Left lung (tissue), 10 donors: Measurements from ENCODE around the gene RAP2A. TPM values are rescaled to one million over a fixed set of nuclear protein-coding genes. Genes with fewer than 3 reads are reported as not detected.

Experiments
- ATAC-seq: fragments of 200-7000 bp; cut with Tn5 transposase; one replicate; pipeline ENCODE4 v1.9.1; 2020; ENCODE audit warnings: moderate library complexity
- DNase-seq, 4 donors: peaks; one replicate each; pipeline ENCODE4 v3.0.0-alpha.2; 2013 to 2020
- H3K27ac ChIP-seq, 2 donors: fragments of 200-600 bp; sonication (generic) in 1 of 2; one replicate each; pipeline versions ENCODE4 v1.5.0 to v1.8.0; 2020 to 2021
- H3K27me3 ChIP-seq, 2 donors: fragments of 200-600 bp; sonication (generic) in 1 of 2; one replicate each; pipeline versions ENCODE4 v1.5.0 to v1.8.0; 2020 to 2021
- H3K36me3 ChIP-seq, 2 donors: fragments of 200-600 bp; sonication (generic) in 1 of 2; one replicate each; pipeline versions ENCODE4 v1.5.0 to v1.8.0; 2020 to 2021
- H3K4me1 ChIP-seq, 2 donors: fragments of 200-600 bp; one replicate each; pipeline ENCODE4 v1.8.0; 2021
- H3K4me3 ChIP-seq, 2 donors: fragments of 200-600 bp; sonication (generic) in 1 of 2; one replicate each; pipeline versions ENCODE4 v1.5.0 to v1.8.0; 2020 to 2021; ENCODE audit warnings: mild to moderate bottlenecking in 1 of 2
- H3K9me3 ChIP-seq, 2 donors: fragments of 200-600 bp; sonication (generic) in 1 of 2; one replicate each; pipeline versions ENCODE4 v1.5.0 to v1.8.0; 2020 to 2021
- intact Hi-C, 2 donors: fragments of 100-400 bp; cut with DNase I; formaldehyde crosslinking; loops; one replicate each; pipeline versions ENCODE4 v1.11.2 to v1.14.2; 2022
- polyA plus RNA-seq, 6 donors: library from polyadenylated mRNA; unstranded; fragments of 120-200 nt; gene quantifications; one replicate each; pipeline ENCODE4 v1.2.1, GENCODE V29; 2013; ENCODE audit not compliant: insufficient read length in 6 of 6
- total RNA-seq, 2 donors: library from RNA; stranded (reverse); fragmentation: NEBNext Ultra II Directional; extraction: Animal tissue kit (Norgen Biotek cat#: 25700); gene quantifications; one replicate each; pipeline ENCODE4 v1.2.1, GENCODE V29; 2021
- TF ChIP-seq, protein P1 (sequence below), 2 donors: fragments of 200-600 bp; sonication (generic) in 1 of 2; IDR thresholded peaks; one replicate each; pipeline versions ENCODE4 v1.5.0 to v1.8.0; 2021; ENCODE audit warnings: antibody characterized with exemption in 2 of 2
- donor health status: DM: no; HTN: yes; CAD: no.
- donor health status: DM: no; HTN: no; CAD: no.

RAP2A gene
- total and polyA plus RNA-seq, 8 donors: 44.7 to 53.5 (median 49.1) TPM

DNA sequence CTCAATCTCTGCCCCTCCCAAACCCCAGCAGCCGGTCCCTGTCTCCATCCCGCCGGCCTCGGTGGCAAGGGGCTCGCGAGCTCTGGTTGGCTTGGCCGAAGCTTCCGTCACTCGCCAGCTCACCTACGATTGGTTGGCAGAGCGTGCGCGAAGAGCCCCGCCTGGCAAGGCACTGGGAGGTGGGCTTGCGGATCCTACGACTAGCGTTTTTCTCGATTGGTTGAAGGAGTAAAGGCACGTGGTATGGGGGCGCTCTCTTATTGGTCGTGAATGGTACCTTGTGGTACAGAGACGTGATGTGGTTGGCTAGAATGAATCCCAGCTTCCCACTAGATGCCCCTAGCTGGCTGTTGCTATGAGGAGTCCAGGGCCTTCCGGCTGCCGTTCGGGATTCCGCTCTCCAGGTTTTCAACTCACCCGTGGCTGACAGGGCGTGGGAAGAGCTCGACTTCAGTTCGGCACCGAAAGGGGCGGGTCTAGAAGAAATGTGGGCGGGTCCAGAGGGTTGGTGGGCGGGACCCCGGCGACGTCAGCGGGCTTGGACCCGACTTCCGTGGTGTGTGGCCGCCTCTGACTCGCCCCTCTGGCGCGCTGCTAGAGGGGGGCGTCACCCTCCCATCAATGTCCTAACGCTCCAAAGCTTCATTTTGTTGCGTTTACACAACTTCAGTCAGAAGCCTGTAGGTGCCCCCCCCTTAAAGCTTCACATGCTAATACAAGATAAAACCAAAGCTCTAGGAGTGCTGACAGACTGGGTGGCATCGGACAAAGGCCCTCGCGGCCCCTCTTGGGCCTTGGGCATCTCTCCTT lies 847 bp upstream of the RAP2A start:
- Histone ChIP-seq H3K4me1 (peaks cover 13 to 38% of the 10 kb centered on the region in 2 donors), H3K9me3 (no peaks in the 10 kb centered on the region), H3K36me3 (no peaks in the 10 kb centered on the region), H3K4me3 (peak overlapping the region; percentile 58 to 82), H3K27ac (peak overlapping the region; percentile 99), H3K27me3 (no peaks in the 10 kb centered on the region)
- TF ChIP-seq, protein P1, sequence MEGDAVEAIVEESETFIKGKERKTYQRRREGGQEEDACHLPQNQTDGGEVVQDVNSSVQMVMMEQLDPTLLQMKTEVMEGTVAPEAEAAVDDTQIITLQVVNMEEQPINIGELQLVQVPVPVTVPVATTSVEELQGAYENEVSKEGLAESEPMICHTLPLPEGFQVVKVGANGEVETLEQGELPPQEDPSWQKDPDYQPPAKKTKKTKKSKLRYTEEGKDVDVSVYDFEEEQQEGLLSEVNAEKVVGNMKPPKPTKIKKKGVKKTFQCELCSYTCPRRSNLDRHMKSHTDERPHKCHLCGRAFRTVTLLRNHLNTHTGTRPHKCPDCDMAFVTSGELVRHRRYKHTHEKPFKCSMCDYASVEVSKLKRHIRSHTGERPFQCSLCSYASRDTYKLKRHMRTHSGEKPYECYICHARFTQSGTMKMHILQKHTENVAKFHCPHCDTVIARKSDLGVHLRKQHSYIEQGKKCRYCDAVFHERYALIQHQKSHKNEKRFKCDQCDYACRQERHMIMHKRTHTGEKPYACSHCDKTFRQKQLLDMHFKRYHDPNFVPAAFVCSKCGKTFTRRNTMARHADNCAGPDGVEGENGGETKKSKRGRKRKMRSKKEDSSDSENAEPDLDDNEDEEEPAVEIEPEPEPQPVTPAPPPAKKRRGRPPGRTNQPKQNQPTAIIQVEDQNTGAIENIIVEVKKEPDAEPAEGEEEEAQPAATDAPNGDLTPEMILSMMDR (IDR thresholded peaks at IDR 0.05): no peak
- intact Hi-C loops: no loop called here
- DNase-seq (peak; percentile 96 to 100 (median 99)), ATAC-seq (peak; percentile 91)

- intact Hi-C loops: no loop called here
- TF ChIP-seq, protein P1 (IDR thresholded peaks at IDR 0.05): no peak
- H3K4me3 ChIP-seq: peak overlapping the region; percentile 66 to 82
- no peaks in the 10 kb centered on the region for H3K36me3 ChIP-seq
- no peaks in the 10 kb centered on the region for H3K27me3 ChIP-seq
- DNase-seq: peak in 3 of 4 donors; percentile 52 to 58 (median 56)
- peaks cover 13 to 46% of the 10 kb centered on the region in 2 donors for H3K4me1 ChIP-seq
- ATAC-seq: no peak
- H3K27ac ChIP-seq: peak overlapping the region; percentile 76 to 83
- no peaks in the 10 kb centered on the region for H3K9me3 ChIP-seq
Measured at GRCh38 chr13:97434397-97435201, 630 bp downstream of the RAP2A start.

DNA sequence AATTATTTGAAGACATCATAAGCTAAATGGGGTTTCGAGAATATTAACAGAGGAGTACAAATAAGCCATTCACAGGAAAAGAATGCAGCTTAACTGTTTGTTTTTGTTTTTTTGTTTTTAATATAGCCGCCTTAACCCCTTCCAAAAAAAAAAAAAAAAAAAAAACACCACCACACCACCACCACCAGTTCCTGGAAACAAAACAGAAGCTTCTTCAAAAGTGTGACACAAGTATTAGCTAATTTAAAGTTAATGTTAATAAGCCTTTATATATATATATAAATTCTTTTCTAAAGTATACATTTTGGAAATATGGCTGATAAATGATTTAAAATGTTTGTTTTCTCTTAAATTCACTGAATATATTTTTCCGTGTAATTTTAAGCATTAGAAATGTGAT lies 1.4 kb downstream of the RAP2A start:
- Histone ChIP-seq H3K9me3 (no peaks in the 10 kb centered on the region), H3K27ac (peak overlapping the region; percentile 76 to 83), H3K4me3 (peak overlapping the region; percentile 66 to 82), H3K36me3 (no peaks in the 10 kb centered on the region), H3K4me1 (peaks cover 13 to 46% of the 10 kb centered on the region in 2 donors), H3K27me3 (no peaks in the 10 kb centered on the region)
- ATAC-seq: no peak
- DNase-seq: no peak
- TF ChIP-seq, protein P1 (IDR thresholded peaks at IDR 0.05): no peak
- intact Hi-C loops: no loop called here

DNA sequence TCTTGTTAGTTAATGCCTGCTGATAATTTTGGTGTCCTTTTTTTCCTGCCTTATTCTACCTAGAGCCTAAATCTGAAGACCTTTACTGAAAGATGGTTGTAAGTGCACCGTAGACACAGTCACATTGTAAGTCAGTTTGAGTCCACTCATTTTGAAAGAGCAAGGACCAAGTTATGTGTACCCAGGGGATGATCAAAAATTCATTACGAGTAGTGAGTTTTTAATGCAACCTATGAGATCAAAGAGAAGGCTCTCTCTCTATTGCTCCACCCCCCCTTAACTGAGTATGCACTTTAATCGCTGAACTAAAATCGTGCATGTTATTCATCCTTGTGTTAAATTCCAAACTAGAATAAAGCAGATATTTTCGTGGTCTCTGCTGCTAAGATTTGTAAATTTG lies 1.8 kb downstream of the RAP2A start:
- Histone ChIP-seq H3K27me3 (no peaks in the 10 kb centered on the region), H3K4me1 (peaks cover 13 to 46% of the 10 kb centered on the region in 2 donors), H3K27ac (no peak overlapping the region), H3K36me3 (no peaks in the 10 kb centered on the region), H3K4me3 (peak overlapping the region; percentile 66 to 82), H3K9me3 (no peaks in the 10 kb centered on the region)
- TF ChIP-seq, protein P1 (IDR thresholded peaks at IDR 0.05): no peak
- ATAC-seq (no peak), DNase-seq (no peak)
- intact Hi-C loops: no loop called here

DNA sequence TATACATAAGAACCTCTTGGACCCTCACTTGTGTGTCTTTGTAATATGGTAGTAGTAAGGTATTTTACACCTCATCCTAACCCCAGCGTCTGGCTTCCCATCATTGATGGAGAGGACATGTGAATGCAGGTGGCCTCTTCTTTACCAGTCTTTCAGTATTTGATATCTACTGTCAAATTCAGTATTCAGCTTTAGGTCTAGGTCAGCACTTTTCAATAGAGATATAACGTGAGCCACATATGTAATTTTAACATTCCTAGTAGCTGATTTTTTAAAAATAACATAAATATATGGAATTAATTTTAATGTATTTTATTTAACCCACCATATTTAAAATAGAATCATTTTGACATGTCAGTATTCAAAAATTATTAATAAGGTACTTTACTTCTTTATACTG lies 2.9 kb downstream of the RAP2A start:
- H3K27me3 ChIP-seq: no peaks in the 10 kb centered on the region
- TF ChIP-seq, protein P1 (IDR thresholded peaks at IDR 0.05): no peak
- no peaks in the 10 kb centered on the region for H3K36me3 ChIP-seq
- DNase-seq (no peak), ATAC-seq (no peak)
- peaks cover 13 to 46% of the 10 kb centered on the region in 2 donors for H3K4me1 ChIP-seq
- intact Hi-C loops: no loop called here
- no peaks in the 10 kb centered on the region for H3K9me3 ChIP-seq
- peak overlapping the region in 1 of 2 donors; percentile 82 for H3K4me3 ChIP-seq
- H3K27ac ChIP-seq: no peak overlapping the region
